GM10266 (cell line): ENCODE measurements around the gene CES4A.

ENCODE experiments used
- DNase-seq: peaks from one replicate; pipeline ENCODE4 v3.0.0; 2012; ENCODE audit errors: extremely low spot score
- CTCF ChIP-seq: IDR thresholded peaks from 2 replicates; pipeline ENCODE4 v1.5.1; 2012; ENCODE audit warnings: mild to moderate bottlenecking, low read depth; ENCODE audit not compliant: control insufficient read depth, insufficient read depth; ENCODE audit errors: missing control alignments

The CES4A gene

GRCh38 chr16:66945939-66946338, 42.5 kb upstream of the CES4A start:
- DNase-seq, result no peak
- no peak for TF ChIP-seq CTCF

GRCh38 chr16:66946541-66946940, 41.8 kb upstream of the CES4A start:
- no peak for TF ChIP-seq CTCF
- no peak for DNase-seq

- TF ChIP-seq CTCF, result no peak
- no peak for DNase-seq
Observed at GRCh38 chr16:66946974-66947301, 41.5 kb upstream of the CES4A start.

- TF ChIP-seq CTCF, result peak; percentile 95
Observed at GRCh38 chr16:66947302-66948065, 40.9 kb upstream of the CES4A start.

GRCh38 chr16:66948134-66948836, 40.1 kb upstream of the CES4A start:
- TF ChIP-seq CTCF, result no peak
- DNase-seq, result no peak

More at GRCh38 chr16:66947302-66948065, 40.9 kb upstream of the CES4A start:
- DNase-seq, result peak; percentile 87

- TF ChIP-seq CTCF, result no peak
- no peak for DNase-seq
Observed at GRCh38 chr16:66948837-66949225, 39.6 kb upstream of the CES4A start.

- no peak for TF ChIP-seq CTCF
- DNase-seq, result no peak
Observed at GRCh38 chr16:66949472-66949871, 38.9 kb upstream of the CES4A start.
